ENCODE results near the gene KCNH1.

KCNH1 gene

DNA sequence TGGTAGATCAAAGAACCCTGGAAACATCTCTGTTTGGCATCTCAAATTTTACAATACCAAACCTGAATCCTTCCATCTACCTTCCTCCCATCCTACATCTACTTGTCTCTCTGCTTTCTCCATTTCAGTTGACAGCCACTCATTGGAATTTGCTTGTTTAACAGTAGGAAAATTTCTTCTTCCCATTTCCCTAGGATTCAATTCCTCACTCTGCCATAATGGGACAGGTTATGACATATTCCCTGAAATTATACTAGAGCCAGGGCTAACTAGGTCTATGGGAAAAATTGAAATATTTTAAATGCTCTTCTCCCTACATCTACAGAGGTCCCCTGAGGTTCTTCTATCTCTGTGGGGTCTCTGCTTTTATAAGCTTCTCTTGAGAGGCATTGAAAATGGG, 257.7 kb downstream of the KCNH1 start:
- ATAC-seq (ENCODE audit: low read depth): no peak
- DNase-seq (ENCODE audit: low spot score in 2 of 2): no peak
- Mint-ChIP-seq H3K27ac (no peak overlapping the region), H3K4me3 (no peak overlapping the region), H3K9me3 (peaks cover 8% of the 10 kb centered on the region), H3K4me1 (no peaks in the 10 kb centered on the region), H3K36me3 (no peaks in the 10 kb centered on the region), H3K27me3 (peaks cover 8% of the 10 kb centered on the region)

DNA sequence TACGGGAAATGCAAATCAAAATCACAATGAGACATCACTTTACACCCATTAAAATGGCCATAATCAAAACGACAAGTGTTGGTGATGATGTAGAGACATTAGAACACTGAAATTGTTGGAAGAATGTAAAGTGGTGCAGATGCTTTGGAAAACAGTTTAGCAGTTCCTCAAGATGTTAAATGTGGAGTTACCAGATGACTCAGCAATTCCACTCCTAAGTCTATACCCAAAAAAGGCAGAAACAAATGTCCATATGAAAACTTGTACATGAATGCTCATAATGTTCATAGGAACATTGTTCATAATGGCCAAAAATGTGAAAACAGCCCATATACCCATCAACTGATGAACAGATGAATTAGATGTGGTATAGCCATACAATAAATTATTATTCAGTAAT, 267.4 kb downstream of the KCNH1 start:
- H3K4me1 Mint-ChIP-seq: no peaks in the 10 kb centered on the region

DNA sequence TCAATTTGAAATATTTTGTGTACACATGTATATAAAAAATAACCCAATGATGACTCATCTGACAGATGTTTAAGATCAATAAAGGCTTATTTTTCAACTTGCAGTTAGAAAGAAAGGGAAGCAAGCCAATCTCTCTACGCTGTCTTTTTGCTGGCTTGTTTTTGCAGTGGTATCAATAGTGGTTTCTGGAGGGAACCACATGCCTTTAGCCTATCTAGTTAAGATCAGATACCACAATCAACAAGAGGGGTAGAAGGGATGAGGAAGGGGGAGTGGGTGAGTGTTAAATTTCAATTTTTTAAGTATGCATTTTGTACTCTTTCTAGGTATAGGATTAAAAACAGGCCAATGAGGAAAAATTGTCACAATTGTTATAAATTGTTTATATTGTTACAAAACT, 276.2 kb downstream of the KCNH1 start:
- Mint-ChIP-seq H3K9me3 (no peaks in the 10 kb centered on the region), H3K4me3 (no peak overlapping the region), H3K4me1 (no peaks in the 10 kb centered on the region), H3K27ac (no peak overlapping the region), H3K27me3 (no peaks in the 10 kb centered on the region), H3K36me3 (no peaks in the 10 kb centered on the region)
- DNase-seq (ENCODE audit: low spot score in 2 of 2) (no peak), ATAC-seq (ENCODE audit: low read depth) (no peak)

More for the DNA sequence above, 267.4 kb downstream of the KCNH1 start:
- Mint-ChIP-seq H3K4me3 (no peak overlapping the region), H3K27ac (no peak overlapping the region), H3K36me3 (no peaks in the 10 kb centered on the region), H3K27me3 (peaks cover 3% of the 10 kb centered on the region), H3K9me3 (peaks cover 9% of the 10 kb centered on the region)
- DNase-seq (ENCODE audit: low spot score in 2 of 2) (no peak), ATAC-seq (ENCODE audit: low read depth) (no peak)

DNA sequence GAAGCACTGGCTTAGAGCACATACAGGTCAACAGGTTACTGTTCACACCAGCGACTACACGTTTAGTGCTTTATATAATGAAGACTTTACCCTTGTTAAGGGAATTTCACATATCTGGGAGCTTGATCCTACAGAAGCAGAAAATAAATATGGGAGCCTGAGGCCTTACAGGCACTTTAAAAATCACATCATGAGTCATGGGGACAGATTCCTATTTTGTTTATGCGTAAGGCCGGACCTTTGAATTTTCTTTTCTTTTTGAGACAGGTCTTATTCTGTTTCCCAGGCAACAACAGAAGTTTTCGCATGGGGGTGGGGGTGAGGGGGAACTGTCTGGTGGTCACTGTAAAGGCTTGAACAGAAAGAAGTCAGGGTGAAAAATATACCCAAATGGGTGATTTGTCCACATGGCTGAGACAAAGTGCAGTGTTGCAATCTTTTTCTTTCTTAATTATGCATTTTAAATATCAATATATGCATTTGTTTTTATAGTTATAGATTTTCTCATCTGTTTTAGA, 276.7 kb downstream of the KCNH1 start:
- Mint-ChIP-seq H3K9me3 (no peaks in the 10 kb centered on the region), H3K4me1 (no peaks in the 10 kb centered on the region)

DNA sequence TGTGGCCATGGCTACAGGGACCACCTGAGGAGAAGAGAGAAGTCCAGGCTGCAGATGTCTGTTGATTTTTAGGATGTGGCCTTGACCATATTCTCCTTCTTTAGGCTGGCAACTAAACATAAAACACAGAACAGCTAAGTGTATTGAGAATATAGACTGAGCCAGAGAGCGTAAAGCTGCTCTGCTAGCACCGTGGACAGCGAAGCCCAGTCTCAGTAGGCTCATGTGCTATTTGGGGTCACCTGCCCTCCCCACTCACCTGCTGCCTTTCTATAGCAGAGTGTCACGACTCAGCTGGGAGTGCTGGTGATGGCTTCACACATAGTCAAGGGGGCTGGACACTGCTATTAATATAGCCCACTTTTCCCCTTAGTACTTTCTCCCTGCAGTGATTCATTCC, 278.5 kb downstream of the KCNH1 start:
- no peaks in the 10 kb centered on the region for H3K9me3 Mint-ChIP-seq
- H3K27ac Mint-ChIP-seq: no peak overlapping the region
- no peak overlapping the region for H3K4me3 Mint-ChIP-seq
- no peak for ATAC-seq (ENCODE audit: low read depth)
- no peaks in the 10 kb centered on the region for H3K4me1 Mint-ChIP-seq
- DNase-seq (ENCODE audit: low spot score in 2 of 2): no peak
- H3K36me3 Mint-ChIP-seq: no peaks in the 10 kb centered on the region
- no peaks in the 10 kb centered on the region for H3K27me3 Mint-ChIP-seq

More for the DNA sequence above, 276.7 kb downstream of the KCNH1 start:
- Mint-ChIP-seq H3K27me3 (no peaks in the 10 kb centered on the region), H3K36me3 (no peaks in the 10 kb centered on the region), H3K4me3 (no peak overlapping the region), H3K27ac (no peak overlapping the region)
- no peak for DNase-seq (ENCODE audit: low spot score in 2 of 2)
- no peak for ATAC-seq (ENCODE audit: low read depth)

DNA sequence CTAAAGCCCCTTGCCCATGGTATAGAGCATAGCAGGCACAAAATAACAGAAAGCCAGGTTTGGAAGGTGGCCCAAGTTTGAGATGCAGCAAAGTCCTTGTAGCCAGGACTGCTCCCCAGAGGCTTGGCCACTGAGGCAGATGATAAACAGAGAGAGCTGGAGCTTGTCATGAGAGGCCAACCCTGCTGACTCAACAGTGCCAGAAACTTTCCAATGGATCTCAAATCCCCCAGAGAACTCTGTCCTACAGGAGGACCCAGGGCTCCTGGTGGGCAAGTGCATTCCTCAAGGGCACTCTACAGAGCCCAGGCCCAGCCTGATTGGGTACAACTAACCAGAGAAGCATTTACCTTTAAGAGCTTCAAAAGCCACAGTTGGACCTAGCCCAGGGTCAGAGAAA, 280.7 kb downstream of the KCNH1 start:
- ATAC-seq (ENCODE audit: low read depth): no peak
- no peaks in the 10 kb centered on the region for H3K27me3 Mint-ChIP-seq
- H3K9me3 Mint-ChIP-seq: no peaks in the 10 kb centered on the region
- no peak for DNase-seq (ENCODE audit: low spot score in 2 of 2)
- H3K4me1 Mint-ChIP-seq: no peaks in the 10 kb centered on the region
- H3K36me3 Mint-ChIP-seq: no peaks in the 10 kb centered on the region
- H3K27ac Mint-ChIP-seq: no peak overlapping the region
- no peak overlapping the region for H3K4me3 Mint-ChIP-seq

DNA sequence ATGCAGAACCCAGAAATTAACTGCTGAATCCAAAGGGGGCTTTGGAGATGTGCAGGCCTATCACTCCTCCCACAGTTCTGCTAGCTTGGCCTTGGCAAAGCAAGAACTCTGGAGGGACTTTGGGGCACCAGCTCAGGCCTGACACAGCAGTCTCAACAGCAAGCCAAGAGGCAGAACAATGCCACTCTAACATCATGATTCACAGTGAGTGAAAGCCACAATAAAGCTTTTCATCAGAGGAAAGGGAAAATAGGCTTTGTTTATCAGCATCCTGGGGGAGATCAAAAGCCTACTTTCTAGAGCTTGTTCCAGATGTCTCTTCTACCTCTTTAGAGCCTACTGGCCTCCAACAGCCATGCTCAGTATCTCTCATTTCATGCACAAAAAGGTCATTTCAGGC, 283.4 kb downstream of the KCNH1 start:
- no peak for DNase-seq (ENCODE audit: low spot score in 2 of 2)
- Mint-ChIP-seq H3K9me3 (no peaks in the 10 kb centered on the region), H3K4me1 (no peaks in the 10 kb centered on the region), H3K36me3 (no peaks in the 10 kb centered on the region), H3K27ac (no peak overlapping the region), H3K27me3 (no peaks in the 10 kb centered on the region), H3K4me3 (no peak overlapping the region)
- no peak for ATAC-seq (ENCODE audit: low read depth)

DNA sequence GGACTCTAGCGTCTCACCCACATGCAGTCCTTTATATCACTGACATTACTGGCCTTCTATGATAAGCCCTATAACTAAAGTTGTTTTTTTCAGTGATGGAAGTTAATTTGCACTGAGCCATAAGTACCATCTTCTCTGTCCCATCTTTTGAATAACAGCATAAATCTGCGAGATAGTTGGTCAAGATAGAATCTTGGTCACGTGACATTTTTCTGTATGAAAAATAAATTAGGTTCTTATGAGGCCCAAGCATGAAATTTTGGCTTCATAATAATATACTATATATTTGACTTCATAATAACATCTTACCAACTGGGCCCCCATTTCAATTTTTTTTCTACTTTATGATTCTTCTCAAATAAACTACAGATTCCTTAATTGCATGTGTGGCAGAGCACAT, 285.5 kb downstream of the KCNH1 start:
- Mint-ChIP-seq H3K4me3 (no peak overlapping the region), H3K4me1 (no peaks in the 10 kb centered on the region), H3K27me3 (peaks cover under 1% of the 10 kb centered on the region), H3K9me3 (no peaks in the 10 kb centered on the region), H3K36me3 (no peaks in the 10 kb centered on the region), H3K27ac (no peak overlapping the region)
- DNase-seq (ENCODE audit: low spot score in 2 of 2): no peak
- no peak for ATAC-seq (ENCODE audit: low read depth)

DNA sequence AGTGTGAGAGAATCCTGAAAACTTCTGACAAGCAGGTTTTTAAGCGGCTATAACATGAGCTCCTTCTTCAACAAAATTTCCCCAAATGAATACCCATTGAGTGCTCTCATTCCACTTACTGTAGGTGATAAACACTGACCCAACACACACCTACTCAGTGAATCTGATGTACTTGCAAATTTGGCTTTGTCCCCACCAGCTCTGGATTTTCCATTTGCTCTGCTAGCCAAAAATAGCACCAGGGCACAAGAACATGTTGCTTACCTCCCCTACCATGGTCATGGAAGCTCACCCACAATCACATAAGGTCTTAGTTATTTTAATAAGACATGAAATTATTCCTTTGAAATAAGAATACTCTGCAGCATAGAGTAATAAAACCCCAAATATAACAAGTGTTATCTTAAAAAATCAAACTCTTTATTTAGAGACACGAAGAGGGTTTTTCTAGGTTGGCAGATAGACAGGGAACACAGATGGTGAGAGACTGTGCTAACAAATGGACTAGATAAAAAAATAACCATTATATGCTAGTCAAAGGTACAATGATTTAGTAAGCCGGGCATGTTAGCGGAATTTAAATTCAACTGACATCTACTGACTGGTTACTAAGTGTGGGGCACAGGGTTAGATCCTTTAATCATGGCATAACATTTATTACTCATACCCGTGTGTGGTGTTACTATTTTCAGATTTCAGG, 291.9 kb downstream of the KCNH1 start:
- Mint-ChIP-seq H3K4me3 (no peak overlapping the region), H3K9me3 (peaks cover 3% of the 10 kb centered on the region), H3K36me3 (no peaks in the 10 kb centered on the region), H3K27me3 (peaks cover 4% of the 10 kb centered on the region), H3K4me1 (no peaks in the 10 kb centered on the region), H3K27ac (no peak overlapping the region)
- ATAC-seq (ENCODE audit: low read depth) (no peak), DNase-seq (ENCODE audit: low spot score in 2 of 2) (no peak)

DNA sequence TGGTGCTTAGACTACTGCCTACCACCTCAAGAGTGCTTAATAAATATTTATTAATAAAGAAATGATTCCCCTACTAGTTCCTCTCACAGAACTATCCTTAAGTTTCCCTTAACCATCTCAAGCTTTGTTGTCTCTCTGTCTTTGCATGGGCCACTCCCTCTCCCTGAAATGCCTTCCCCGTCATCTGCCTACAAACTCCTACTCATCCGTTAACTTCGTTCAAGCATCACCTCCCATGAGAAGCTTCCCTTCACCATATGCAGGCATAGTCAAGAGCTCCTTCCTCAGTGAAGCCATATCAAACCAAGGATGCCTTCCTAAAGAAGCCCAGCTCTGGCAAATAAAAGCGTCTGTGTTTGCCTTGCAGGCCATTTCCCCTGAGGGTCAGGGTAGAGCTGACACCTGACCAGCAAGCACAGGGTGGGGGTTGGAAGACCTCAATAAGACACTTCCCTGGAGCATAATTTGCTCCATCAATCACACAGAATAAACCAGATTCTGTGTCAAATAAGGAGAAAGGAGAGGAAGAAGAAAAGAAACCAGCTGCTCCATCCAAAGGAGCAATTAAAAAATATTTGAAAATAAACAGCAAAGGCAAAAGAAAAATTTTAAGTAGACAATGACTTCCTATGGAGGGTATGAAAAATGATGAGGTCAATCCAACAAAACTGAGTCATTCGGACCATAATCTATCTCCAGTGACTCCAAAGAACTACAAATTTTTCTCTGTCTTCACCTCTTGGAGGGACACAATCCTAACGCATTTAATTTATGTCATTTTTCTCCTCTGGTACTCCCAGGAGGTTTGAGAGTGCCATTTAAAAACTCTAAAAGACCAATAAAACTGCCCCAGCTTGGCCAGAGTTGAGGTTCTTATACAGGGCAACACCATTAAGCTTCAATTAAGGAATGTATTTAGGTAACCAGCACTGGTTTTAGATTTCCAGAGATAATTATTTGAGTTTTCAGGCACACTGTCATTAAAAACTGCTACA, 303.6 kb downstream of the KCNH1 start:
- no peaks in the 10 kb centered on the region for H3K36me3 Mint-ChIP-seq
- no peak overlapping the region for H3K4me3 Mint-ChIP-seq
- peaks cover 4% of the 10 kb centered on the region for H3K27me3 Mint-ChIP-seq
- no peaks in the 10 kb centered on the region for H3K9me3 Mint-ChIP-seq
- H3K27ac Mint-ChIP-seq: no peak overlapping the region
- no peak for DNase-seq (ENCODE audit: low spot score in 2 of 2)
- no peaks in the 10 kb centered on the region for H3K4me1 Mint-ChIP-seq
- no peak for ATAC-seq (ENCODE audit: low read depth)

DNA sequence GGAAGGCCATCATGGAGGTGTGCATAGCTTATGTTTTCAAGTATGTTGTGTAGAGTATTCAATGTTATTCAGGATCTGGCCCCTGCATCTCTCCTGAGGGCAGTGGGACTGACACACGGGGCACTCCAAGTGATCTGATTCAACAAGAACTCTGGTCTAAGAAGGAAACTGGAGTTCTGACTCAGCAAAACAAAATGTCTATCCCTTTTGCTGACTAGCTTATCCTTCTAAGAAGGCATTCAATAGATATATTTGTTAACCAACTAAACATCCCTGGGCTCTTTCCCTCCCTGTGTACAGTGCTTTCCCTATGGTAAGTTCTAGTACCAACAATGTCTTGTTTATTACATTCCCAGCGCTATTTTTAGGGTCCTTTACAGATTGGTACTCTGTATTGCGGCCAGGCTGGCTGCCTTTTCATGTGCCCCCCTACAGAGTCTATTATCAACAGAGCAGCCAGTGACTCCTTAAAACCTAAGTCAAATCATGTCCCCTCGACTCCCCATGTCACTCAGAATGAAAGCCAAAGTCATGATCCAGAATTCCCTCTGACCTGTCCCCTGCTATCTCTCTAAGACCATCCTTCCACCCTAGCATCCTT, 304.9 kb downstream of the KCNH1 start:
- Mint-ChIP-seq H3K4me1 (no peaks in the 10 kb centered on the region), H3K36me3 (no peaks in the 10 kb centered on the region), H3K27me3 (peaks cover 4% of the 10 kb centered on the region), H3K27ac (no peak overlapping the region), H3K4me3 (no peak overlapping the region), H3K9me3 (no peaks in the 10 kb centered on the region)
- ATAC-seq (ENCODE audit: low read depth): no peak
- no peak for DNase-seq (ENCODE audit: low spot score in 2 of 2)

DNA sequence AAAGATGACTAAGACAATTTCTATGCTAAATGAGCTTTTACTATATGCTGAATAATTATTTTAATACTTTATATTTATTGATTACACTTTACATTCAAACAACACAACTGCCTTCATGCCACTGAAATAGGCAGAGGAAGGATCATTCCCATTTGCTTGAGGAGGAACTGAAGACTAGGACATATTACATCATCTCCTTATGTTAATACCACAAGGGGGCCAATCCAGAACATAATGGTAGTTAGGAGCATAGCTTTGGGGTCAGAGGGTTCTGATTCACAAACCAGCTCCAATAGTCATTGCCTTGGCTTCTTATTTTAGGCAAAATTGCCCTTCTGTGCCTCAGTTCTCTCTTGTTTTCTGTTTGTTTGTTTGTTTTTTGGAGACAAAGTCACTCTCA, 306.5 kb downstream of the KCNH1 start:
- Mint-ChIP-seq H3K27ac (no peak overlapping the region), H3K4me3 (no peak overlapping the region), H3K36me3 (no peaks in the 10 kb centered on the region), H3K4me1 (no peaks in the 10 kb centered on the region), H3K9me3 (no peaks in the 10 kb centered on the region), H3K27me3 (peaks cover 4% of the 10 kb centered on the region)
- ATAC-seq (ENCODE audit: low read depth) (no peak), DNase-seq (ENCODE audit: low spot score in 2 of 2) (no peak)

DNA sequence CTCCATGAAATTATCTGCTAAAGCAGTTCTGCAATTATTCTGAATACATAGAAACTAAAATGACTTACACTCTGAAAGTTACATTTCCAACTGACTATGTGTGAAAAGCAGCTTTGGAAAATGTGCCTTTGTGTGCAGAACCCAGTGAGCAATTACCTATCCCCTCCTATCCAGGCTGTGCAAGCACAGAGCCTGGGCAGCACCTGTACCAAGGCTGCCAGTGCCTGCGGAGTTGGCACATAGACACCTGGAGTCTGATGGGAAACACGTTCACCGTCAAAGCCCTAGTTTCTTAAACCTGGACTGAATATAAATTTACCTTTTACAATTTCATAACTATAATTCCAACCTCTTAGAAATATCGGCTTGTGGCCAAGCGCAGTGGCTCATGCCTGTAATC, 307.3 kb downstream of the KCNH1 start:
- Mint-ChIP-seq H3K9me3 (no peaks in the 10 kb centered on the region), H3K4me3 (no peak overlapping the region), H3K27me3 (peaks cover 7% of the 10 kb centered on the region)

DNA sequence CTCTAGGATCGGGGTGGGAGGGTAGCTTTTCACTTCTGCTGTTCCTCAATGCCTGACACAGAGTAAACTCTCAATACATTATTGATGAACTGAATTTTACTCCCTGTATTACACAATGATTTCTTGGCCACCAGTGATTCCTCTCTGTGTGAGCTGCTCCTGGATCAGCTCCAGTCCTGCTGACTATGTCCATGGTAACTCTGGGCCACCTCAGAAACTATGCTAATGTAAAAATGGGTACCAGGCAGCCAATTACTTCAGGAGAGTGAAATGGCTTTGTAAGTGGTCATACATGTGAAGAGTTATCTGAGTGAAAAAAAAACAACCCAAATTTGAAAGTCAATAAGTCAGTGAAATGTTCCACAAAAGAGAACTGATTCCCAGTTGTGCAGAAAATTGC, 311.0 kb downstream of the KCNH1 start:
- peaks cover 6% of the 10 kb centered on the region for H3K4me1 Mint-ChIP-seq
- H3K36me3 Mint-ChIP-seq: no peaks in the 10 kb centered on the region
- no peak for ATAC-seq (ENCODE audit: low read depth)
- no peak overlapping the region for H3K27ac Mint-ChIP-seq
- DNase-seq (ENCODE audit: low spot score in 2 of 2): no peak
- peaks cover 5% of the 10 kb centered on the region for H3K27me3 Mint-ChIP-seq
- H3K4me3 Mint-ChIP-seq: no peak overlapping the region
- H3K9me3 Mint-ChIP-seq: no peaks in the 10 kb centered on the region

More for the DNA sequence above, 307.3 kb downstream of the KCNH1 start:
- Mint-ChIP-seq H3K27ac (no peak overlapping the region), H3K4me1 (no peaks in the 10 kb centered on the region), H3K36me3 (no peaks in the 10 kb centered on the region)
- ATAC-seq (ENCODE audit: low read depth) (no peak), DNase-seq (ENCODE audit: low spot score in 2 of 2) (no peak)
